Fibroblast of lung (primary cell): ENCODE data around the gene MYH9. TPM values are rescaled to one million over a fixed set of nuclear protein-coding genes. Genes with fewer than 3 reads are reported as not detected.
A peak's percentile ranks its signal among the peaks of the same experiment; 100 is the strongest.

ENCODE experiments used
- DNase-seq, 2 donors: peaks; one replicate each; pipeline versions ENCODE4 v3.0.0 to v3.0.0-alpha.2; 2010; ENCODE audit warnings: low read depth in 2 of 2
- H2AFZ ChIP-seq: 2 replicates; pipeline ENCODE4 v1.5.1; 2012; ENCODE audit warnings: low read length, control low read depth, inconsistent platforms
- H3K27ac ChIP-seq: 2 replicates; pipeline ENCODE4 v1.5.1; 2011; ENCODE audit warnings: low read length, control low read depth; ENCODE audit not compliant: insufficient read depth
- H3K27me3 ChIP-seq: 2 replicates; pipeline ENCODE4 v1.5.1; 2011; ENCODE audit warnings: mild to moderate bottlenecking, low read length; ENCODE audit not compliant: control insufficient read depth, insufficient read depth
- H3K36me3 ChIP-seq: 2 replicates; pipeline ENCODE4 v1.5.1; 2011; ENCODE audit warnings: low read length; ENCODE audit not compliant: control insufficient read depth, insufficient read depth
- H3K4me1 ChIP-seq: 2 replicates; pipeline ENCODE4 v1.5.1; 2011; ENCODE audit warnings: low read length; ENCODE audit not compliant: control insufficient read depth, insufficient read depth; ENCODE audit errors: extremely low read depth
- H3K4me2 ChIP-seq: 2 replicates; pipeline ENCODE4 v1.5.1; 2011; ENCODE audit warnings: low read length, control low read depth; ENCODE audit not compliant: insufficient read depth; ENCODE audit errors: extremely low read depth
- H3K4me3 ChIP-seq, 4 experiments: fragments of 200-600 bp in 1 of 4; sonication (generic) in 1 of 4; replicated peaks in 1 of 4; 2 replicates each; pipeline ENCODE4 v1.5.1; 2011 to 2016; ENCODE audit warnings: low read length in 4 of 4, low read depth in 3 of 4, mild to moderate bottlenecking in 3 of 4, control low read depth in 2 of 4, inconsistent platforms in 1 of 4, mixed read lengths in 1 of 4; ENCODE audit not compliant: insufficient read depth in 1 of 4; ENCODE audit errors: control extremely low read depth in 1 of 4
- H3K79me2 ChIP-seq: 2 replicates; pipeline ENCODE4 v1.5.1; 2012; ENCODE audit warnings: mild to moderate bottlenecking, low read length, inconsistent platforms; ENCODE audit not compliant: control insufficient read depth, insufficient read depth
- H3K9ac ChIP-seq: 2 replicates; pipeline ENCODE4 v1.5.1; 2011; ENCODE audit warnings: mild to moderate bottlenecking, low read length, control low read depth; ENCODE audit not compliant: insufficient read depth
- H3K9me3 ChIP-seq: 2 replicates; pipeline ENCODE4 v1.5.1; 2012; ENCODE audit warnings: low read depth, low read length; ENCODE audit not compliant: control insufficient read depth, insufficient read depth
- H4K20me1 ChIP-seq: 2 replicates; pipeline ENCODE4 v1.5.1; 2011; ENCODE audit warnings: low read length; ENCODE audit not compliant: control insufficient read depth, insufficient read depth; ENCODE audit errors: extremely low read depth
- CTCF ChIP-seq, 2 donors: IDR thresholded peaks in 1 of 2; conservative IDR thresholded peaks in 1 of 2; 1 replicate in 1 of 2; 2 replicates in 1 of 2; pipeline ENCODE4 v1.5.1; 2011 to 2012; ENCODE audit warnings: low read length in 2 of 2, control low read depth in 1 of 2, inconsistent platforms in 1 of 2, low read depth in 1 of 2, mild to moderate bottlenecking in 1 of 2
- EZH2 ChIP-seq: IDR thresholded peaks from 2 replicates; pipeline ENCODE4 v1.5.1; 2012; ENCODE audit warnings: low read length, control low read depth, mild to moderate bottlenecking; ENCODE audit errors: missing control alignments
- polyA plus RNA-seq, 2 donors: library from polyadenylated mRNA; depleted of rRNA in 1 of 2; stranded (reverse) in 1 of 2; unstranded in 1 of 2; fragments of >200 nt; gene quantifications; 2 replicates each; pipeline ENCODE4 v1.2.1, GENCODE V29; 2011 to 2012; ENCODE audit warnings: missing spikeins in 1 of 2
- total RNA-seq: library from RNA; depleted of rRNA; stranded (reverse); fragments of >200 nt; gene quantifications from 2 replicates; pipeline ENCODE4 v1.2.1, GENCODE V29; 2014

Gene MYH9
- total and polyA plus RNA-seq, 2 donors (not counting 1 experiment from before 2014, with no cell fraction given), result 677 to 796 TPM

- H3K9ac ChIP-seq, result no peak overlapping the region
- H3K27ac ChIP-seq, result no peak overlapping the region
- no peaks in the 10 kb centered on the region for H3K27me3 ChIP-seq
- TF ChIP-seq CTCF (conservative IDR thresholded peaks at IDR 0.05 in 1 of 2, IDR thresholded peaks at IDR 0.05 in 1 of 2; ENCODE audit: low read depth in 1 of 2, low read length in 2 of 2) (no peak), EZH2 (no peak)
- no peaks in the 10 kb centered on the region for H3K36me3 ChIP-seq
- no peaks in the 10 kb centered on the region for H3K9me3 ChIP-seq
- no peak overlapping the region for H2AFZ ChIP-seq
- no peak overlapping the region for H3K4me2 ChIP-seq
- peaks cover 24% of the 10 kb centered on the region for H3K4me1 ChIP-seq
- H4K20me1 ChIP-seq, result no peaks in the 10 kb centered on the region
- H3K4me3 ChIP-seq, result no peak overlapping the region
- DNase-seq, result no peak
- no peaks in the 10 kb centered on the region for H3K79me2 ChIP-seq
Measured at GRCh38 chr22:36422287-36423014, 34.7 kb upstream of the MYH9 start.

GRCh38 chr22:36419912-36420882, 32.4 kb upstream of the MYH9 start:
- Histone ChIP-seq H4K20me1 (no peaks in the 10 kb centered on the region), H3K9me3 (no peaks in the 10 kb centered on the region), H3K4me1 (peaks cover 21% of the 10 kb centered on the region), H3K36me3 (no peaks in the 10 kb centered on the region), H3K79me2 (no peaks in the 10 kb centered on the region), H3K27ac (peak overlapping the region; percentile 50), H3K9ac (peak overlapping the region; percentile 13), H3K27me3 (no peaks in the 10 kb centered on the region), H3K4me3 (no peak overlapping the region), H3K4me2 (peak overlapping the region; percentile 40), H2AFZ (no peak overlapping the region)
- no peak for TF ChIP-seq CTCF (conservative IDR thresholded peaks at IDR 0.05 in 1 of 2, IDR thresholded peaks at IDR 0.05 in 1 of 2; ENCODE audit: low read depth in 1 of 2, low read length in 2 of 2)
- no peak for TF ChIP-seq EZH2
- no peak for DNase-seq
